ENCODE measurements around the gene SMAD3. TPM values are rescaled to one million over a fixed set of nuclear protein-coding genes. Genes with fewer than 3 reads are reported as not detected.

Gene SMAD3
- total RNA-seq, 1 donor from 2014 or later = 61.6 TPM

DNA sequence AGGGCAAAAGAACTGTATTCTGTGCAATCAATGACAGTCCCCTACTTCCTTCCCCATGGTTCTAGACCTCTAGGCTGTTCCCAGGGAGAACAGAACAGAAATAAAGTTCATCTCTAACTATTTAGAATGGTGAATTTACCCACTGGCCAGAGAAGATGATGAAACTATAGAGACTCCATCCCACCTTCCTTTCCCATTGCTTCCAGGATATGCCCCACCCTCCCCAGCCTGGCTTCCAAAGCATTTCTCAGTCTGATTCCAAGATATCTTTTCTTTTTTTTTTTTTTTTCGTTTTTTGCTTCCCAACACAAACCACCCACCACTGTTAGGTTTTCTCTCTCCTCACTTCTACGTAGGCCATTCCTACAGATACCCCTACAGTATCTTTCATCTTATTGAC lies 25.1 kb upstream of the SMAD3 start:
- H3K9me3 Mint-ChIP-seq = no peaks in the 10 kb centered on the region
- no peak for DNase-seq
- no peak overlapping the region for H3K27ac Mint-ChIP-seq
- H3K4me3 Mint-ChIP-seq = no peak overlapping the region
- intact Hi-C loops (cut with micrococcal nuclease) = no loop called here
- H3K27me3 Mint-ChIP-seq = no peaks in the 10 kb centered on the region
- no peaks in the 10 kb centered on the region for H3K36me3 Mint-ChIP-seq (ENCODE audit: low read depth)
- H3K4me1 Mint-ChIP-seq = peaks cover 48% of the 10 kb centered on the region

DNA sequence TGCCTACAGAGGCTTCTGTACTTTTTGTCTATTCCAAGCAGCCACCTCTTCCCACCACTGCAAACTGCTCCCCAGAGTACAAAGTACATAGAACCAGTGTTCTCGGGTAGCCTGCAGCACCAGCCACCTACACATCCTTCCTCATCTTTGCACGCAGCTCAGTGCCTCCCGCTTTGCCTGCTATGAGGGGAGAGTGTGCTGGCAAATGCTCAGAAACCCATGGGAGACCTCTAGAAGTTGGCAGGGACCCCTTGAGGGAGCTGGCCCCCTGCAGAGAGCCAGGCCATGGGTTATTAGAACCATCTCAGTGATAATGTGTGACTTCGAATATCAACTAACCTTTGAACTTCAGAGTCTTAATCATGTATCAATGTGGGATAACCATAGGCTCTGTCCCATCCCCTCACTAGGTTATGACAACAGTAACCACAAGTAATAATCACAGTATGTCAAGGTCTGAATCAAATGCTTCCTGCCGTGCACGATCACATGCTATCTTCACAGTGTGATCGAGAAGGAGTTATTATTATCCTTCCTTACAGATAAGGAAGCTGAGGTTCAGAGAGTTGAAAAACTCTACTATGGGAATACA lies 22.8 kb upstream of the SMAD3 start:
- no peak for DNase-seq
- no peaks in the 10 kb centered on the region for H3K9me3 Mint-ChIP-seq
- H3K4me1 Mint-ChIP-seq = peaks cover 40% of the 10 kb centered on the region
- H3K36me3 Mint-ChIP-seq (ENCODE audit: low read depth) = no peaks in the 10 kb centered on the region
- no peak overlapping the region for H3K27ac Mint-ChIP-seq
- H3K4me3 Mint-ChIP-seq = peak overlapping the region; percentile 26
- no peaks in the 10 kb centered on the region for H3K27me3 Mint-ChIP-seq
- intact Hi-C loops (cut with micrococcal nuclease) = loop anchor here (2.0 kb wide), 1 partner anchor 26 kb away; no protein-coding TSS in a partner anchor

DNA sequence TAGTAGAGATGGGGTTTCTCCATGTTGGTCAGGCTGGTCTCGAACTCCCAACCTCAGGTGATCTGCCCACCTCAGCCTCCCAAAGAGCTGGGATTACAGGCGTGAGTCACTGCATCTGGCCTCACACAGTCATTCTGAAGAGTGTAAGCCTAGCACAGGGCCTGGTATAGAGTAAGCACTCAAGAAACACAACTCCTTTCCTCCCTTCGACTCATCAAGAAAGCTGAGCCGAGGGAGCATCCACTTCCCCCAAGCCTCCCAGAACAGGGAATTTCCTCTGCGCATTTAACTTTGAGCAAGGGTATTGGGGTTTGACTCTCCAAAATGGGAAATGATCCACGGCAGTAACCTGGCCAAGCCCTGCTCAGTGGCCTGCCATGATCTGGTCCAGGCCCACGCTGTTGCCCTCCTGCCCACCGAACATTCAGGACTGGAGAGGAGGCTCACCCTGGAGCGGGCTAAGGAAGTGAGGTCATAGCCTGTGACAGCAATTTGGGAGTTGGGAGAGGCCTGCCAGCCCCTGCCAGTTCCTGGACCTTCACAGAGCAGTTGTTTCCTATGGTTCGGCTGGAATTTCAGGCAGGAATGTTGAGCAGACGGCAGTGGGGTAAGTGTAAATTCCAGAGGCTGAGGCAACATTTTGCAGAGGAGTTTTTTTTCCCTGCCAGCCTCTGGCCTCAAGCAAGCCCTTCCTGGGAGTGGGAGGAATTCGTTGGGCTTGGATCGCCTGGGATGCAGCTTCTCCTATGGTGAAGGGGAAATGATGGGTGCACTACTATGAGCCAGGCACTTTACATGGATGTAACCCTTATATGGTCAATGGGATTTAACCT lies 21.2 kb upstream of the SMAD3 start:
- intact Hi-C loops (cut with micrococcal nuclease) = loop anchor here (2.0 kb wide), 1 partner anchor 25 kb away; no protein-coding TSS in a partner anchor
- Mint-ChIP-seq H3K27ac (no peak overlapping the region), H3K4me3 (no peak overlapping the region), H3K27me3 (no peaks in the 10 kb centered on the region), H3K9me3 (no peaks in the 10 kb centered on the region), H3K4me1 (peaks cover 28% of the 10 kb centered on the region), H3K36me3 (ENCODE audit: low read depth) (no peaks in the 10 kb centered on the region)
- DNase-seq = no peak

DNA sequence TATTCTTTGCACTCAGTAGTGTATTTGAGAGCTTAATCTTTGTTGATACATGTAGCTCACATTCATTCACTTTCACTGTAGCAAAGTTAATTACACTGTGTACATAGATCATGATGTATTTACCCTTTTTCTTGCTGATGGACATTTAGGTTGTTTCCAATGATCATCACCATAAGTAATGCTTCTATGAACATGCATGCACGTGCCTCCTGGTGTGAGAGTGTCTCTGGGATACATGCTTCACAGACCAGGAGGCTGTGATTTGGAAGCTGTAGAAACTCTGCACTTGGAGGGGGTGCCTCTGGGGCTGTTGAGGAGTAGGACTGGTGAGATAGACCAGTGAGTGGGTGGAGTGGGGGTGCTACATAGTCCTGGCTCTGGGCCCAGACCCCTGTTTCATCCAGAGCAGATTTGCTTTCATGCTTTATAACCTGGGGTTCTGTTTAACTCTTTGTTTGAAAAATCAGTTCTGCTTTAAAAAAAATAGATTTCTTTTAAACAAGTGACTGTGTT lies 18.2 kb upstream of the SMAD3 start:
- Mint-ChIP-seq H3K27ac (no peak overlapping the region), H3K27me3 (no peaks in the 10 kb centered on the region), H3K9me3 (no peaks in the 10 kb centered on the region), H3K4me1 (peaks cover 28% of the 10 kb centered on the region), H3K4me3 (no peak overlapping the region), H3K36me3 (ENCODE audit: low read depth) (no peaks in the 10 kb centered on the region)
- intact Hi-C loops (cut with micrococcal nuclease) = no loop called here
- DNase-seq = no peak

DNA sequence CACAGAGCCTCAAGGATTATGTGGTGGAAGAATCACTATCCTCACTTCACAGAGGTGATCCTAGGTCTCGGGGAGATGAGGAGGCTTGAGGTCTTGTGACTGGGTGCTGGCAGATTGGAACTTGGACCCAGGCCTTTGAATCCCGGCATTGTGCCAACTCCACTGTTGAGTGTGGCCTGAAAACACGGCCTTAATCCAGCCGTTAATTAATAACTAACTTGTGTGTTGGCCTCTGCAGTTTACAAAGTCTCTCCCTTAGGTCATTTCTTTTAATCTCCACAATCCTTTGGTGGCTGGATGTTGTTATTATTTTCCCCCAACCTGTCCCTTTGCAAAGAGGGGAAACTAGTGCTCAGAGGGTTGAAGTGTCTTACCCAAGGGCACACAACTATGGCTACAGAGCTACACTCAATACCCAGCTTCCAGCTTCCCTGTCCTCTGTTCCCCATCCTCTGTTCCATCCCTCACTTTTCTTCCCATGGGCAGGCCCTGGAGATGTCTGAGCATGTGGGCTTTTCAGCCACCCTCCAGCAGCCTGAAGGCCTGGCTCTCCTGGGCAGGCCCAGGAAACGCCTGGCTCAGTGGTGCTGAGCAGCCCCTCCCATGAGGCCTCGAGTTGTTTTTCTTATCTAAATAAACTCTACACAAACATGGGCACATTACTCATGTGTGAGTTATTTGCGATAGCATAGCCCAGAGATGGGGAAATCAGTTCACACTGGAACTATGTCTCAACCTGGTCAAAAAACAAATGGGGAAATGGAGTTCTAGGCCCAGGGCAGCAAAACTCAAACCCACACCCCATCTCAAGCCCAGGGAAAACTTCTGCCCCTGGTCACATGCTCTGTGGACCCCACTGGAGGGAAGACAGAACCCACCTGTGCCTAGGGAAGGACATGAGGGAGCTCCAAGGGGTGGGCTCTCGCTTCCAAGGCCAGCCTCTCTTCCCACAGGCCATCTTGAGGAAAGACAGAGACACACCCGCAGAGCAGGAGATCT lies 16.8 kb upstream of the SMAD3 start:
- Mint-ChIP-seq H3K4me3 (no peak overlapping the region), H3K9me3 (no peaks in the 10 kb centered on the region), H3K27ac (peak overlapping the region; percentile 28), H3K27me3 (no peaks in the 10 kb centered on the region), H3K4me1 (peaks cover 20% of the 10 kb centered on the region), H3K36me3 (ENCODE audit: low read depth) (no peaks in the 10 kb centered on the region)
- no peak for DNase-seq
- intact Hi-C loops (cut with micrococcal nuclease) = no loop called here

DNA sequence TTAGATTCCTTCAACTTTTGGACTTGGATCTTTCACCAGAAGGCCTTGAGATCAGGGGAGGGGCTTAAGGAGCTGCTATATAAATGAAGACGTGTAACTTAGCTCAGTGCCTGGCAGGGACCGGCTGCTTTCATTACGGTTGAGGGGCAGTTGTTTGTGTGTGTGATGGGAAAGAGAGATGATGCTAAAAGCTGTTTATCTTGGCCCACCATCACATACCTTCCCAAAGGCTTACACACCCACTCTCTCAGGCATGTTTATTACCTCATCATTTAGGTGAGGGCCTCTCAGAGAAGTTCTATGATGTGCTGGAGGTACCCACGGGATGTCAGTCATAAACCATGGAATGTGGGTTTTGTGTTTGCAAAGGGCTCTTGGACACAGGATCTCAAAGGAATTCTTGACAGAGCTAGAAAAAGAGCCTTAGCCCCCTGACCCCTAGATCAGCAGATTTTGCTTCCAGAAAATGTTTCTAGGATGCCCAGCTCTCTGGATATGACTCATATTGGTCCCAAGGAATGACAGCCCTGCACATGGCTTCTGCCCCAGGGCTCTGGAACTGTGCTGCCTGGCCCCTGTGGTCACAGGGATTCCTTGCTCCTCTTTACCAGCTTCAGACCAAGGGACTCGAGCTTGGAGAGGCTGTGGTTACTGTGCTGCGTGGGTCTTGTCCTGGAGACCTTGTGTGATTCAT lies 15.9 kb upstream of the SMAD3 start:
- Mint-ChIP-seq H3K4me1 (peaks cover 22% of the 10 kb centered on the region), H3K27ac (no peak overlapping the region), H3K4me3 (no peak overlapping the region), H3K36me3 (ENCODE audit: low read depth) (no peaks in the 10 kb centered on the region), H3K9me3 (peaks cover under 1% of the 10 kb centered on the region), H3K27me3 (no peaks in the 10 kb centered on the region)
- intact Hi-C loops (cut with micrococcal nuclease) = no loop called here
- DNase-seq = no peak

DNA sequence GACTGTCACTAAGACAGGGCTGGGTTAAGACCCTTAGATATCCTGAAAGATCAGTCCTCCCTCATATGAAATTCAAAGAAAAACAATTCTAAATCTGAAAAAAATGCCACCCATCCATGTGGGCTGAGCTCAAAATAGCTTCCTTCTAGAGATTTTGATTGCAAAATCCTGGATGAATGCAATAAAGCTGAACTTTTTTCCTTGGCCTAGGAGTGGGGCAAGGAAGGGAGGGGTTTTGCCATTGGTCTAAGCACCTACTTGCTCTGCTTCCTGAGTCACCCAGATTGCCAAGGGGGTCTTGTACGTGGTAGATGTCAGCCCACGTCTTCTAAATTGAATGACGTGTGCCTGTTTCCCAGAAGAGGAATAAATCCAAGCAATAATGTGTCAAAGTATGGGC lies 15.3 kb upstream of the SMAD3 start:
- Mint-ChIP-seq H3K27ac (no peak overlapping the region), H3K4me3 (no peak overlapping the region), H3K36me3 (ENCODE audit: low read depth) (no peaks in the 10 kb centered on the region), H3K9me3 (peaks cover 5% of the 10 kb centered on the region), H3K4me1 (peaks cover 27% of the 10 kb centered on the region), H3K27me3 (peaks cover 2% of the 10 kb centered on the region)
- DNase-seq = no peak
- intact Hi-C loops (cut with micrococcal nuclease) = no loop called here

DNA sequence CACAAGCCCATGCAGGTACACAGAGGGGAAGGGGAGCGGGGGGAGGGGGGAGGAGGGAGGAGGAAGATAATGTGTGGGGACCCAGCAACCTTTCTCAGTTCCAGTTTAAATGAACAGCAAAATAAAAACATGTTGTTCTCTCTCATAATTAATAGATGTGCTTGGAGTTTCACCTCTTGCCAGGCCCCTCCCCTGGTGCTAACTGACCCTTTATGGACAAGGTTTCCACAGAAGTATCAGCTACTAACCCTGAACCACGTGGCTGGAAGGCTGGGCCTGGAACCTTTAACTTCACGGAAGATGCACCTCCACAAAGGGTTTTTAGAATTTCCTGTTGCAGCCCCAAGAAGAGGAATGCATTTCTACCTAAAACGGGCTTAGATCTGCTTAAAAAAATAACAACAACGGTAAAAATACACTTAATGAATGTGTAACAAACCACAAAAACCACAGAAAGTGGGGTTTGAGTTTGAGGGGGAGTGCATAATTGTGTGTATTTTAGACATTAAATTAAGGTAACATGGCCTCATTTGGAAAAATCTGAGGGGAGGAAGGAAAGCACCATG lies 14.8 kb upstream of the SMAD3 start:
- Mint-ChIP-seq H3K4me3 (no peak overlapping the region), H3K36me3 (ENCODE audit: low read depth) (no peaks in the 10 kb centered on the region), H3K4me1 (peaks cover 27% of the 10 kb centered on the region), H3K9me3 (peaks cover 5% of the 10 kb centered on the region), H3K27ac (peak overlapping the region; percentile 29), H3K27me3 (peaks cover 2% of the 10 kb centered on the region)
- intact Hi-C loops (cut with micrococcal nuclease) = no loop called here
- DNase-seq = no peak

DNA sequence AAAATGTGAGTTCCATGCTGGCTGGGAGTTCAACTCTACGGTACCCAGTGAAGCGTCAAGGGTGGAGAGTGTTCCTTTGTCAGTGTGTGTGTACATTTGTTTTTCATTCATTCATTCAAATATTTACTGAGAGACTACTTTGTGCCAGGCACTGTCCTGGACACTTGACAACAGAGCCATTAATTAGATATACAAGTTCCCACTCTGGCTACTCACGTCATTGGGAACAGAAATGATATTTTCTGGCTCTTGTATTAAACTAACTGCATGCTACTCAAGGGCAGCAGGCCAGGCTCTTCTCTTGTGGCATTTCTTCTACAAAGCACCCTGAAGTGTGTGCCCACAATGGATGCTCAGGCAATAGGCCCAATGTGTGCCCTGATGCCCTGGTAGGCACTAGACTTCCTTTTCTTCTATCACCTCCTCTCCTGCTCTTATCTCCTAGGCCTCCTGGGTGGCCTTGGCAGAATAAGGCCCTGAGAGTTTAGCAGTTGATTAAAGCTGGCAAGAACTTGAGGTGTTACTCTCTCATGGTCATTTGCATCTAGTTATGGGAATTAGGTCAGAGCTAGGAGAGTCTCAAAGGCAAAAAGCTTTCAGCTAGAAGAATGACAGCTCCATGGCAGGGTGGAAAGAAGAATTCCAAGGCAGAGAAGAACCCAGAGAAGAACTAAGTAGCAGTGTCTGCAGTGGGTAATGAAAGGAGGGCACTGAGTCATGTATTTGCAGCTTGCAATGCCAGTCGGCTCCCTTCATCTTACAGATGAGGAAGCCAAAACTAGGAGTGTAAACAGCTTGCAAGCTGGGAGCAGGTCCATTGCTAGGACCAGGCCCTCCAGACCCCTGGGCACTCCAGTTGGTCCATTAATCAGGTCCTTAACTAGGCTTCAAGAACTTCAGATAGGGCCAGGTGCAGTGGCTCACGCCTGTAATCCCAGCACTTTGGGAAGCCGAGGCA lies 14.0 kb upstream of the SMAD3 start:
- H3K27ac Mint-ChIP-seq = no peak overlapping the region
- H3K4me1 Mint-ChIP-seq = peaks cover 31% of the 10 kb centered on the region
- no peaks in the 10 kb centered on the region for H3K36me3 Mint-ChIP-seq (ENCODE audit: low read depth)
- H3K9me3 Mint-ChIP-seq = peaks cover 5% of the 10 kb centered on the region
- H3K4me3 Mint-ChIP-seq = no peak overlapping the region
- H3K27me3 Mint-ChIP-seq = peaks cover 2% of the 10 kb centered on the region
- no peak for DNase-seq
- intact Hi-C loops (cut with micrococcal nuclease) = no loop called here

DNA sequence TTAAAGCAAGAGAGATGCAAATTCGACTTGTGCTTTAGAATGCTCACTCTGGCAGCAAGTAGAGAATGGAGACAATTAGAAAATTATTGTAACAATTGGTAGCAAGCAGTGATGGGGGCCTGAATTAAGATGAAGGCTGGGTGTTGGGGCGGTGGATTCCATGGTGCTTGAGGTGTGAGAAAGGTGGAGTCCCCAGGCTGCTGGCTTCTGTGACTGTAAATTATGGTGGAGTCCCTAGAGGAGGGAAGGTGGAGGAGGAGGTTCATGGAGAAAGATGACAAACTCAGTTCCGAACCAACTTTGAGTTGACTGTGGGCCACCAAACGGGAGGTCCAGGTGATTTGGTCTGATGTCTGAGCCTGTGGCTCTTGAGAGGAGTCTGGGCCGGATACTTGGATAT lies 10.7 kb upstream of the SMAD3 start:
- H3K27me3 Mint-ChIP-seq = peaks cover 2% of the 10 kb centered on the region
- H3K36me3 Mint-ChIP-seq (ENCODE audit: low read depth) = no peaks in the 10 kb centered on the region
- H3K4me3 Mint-ChIP-seq = no peak overlapping the region
- H3K9me3 Mint-ChIP-seq = peaks cover 5% of the 10 kb centered on the region
- DNase-seq = no peak
- no peak overlapping the region for H3K27ac Mint-ChIP-seq
- H3K4me1 Mint-ChIP-seq = peaks cover 31% of the 10 kb centered on the region
- intact Hi-C loops (cut with micrococcal nuclease) = no loop called here

DNA sequence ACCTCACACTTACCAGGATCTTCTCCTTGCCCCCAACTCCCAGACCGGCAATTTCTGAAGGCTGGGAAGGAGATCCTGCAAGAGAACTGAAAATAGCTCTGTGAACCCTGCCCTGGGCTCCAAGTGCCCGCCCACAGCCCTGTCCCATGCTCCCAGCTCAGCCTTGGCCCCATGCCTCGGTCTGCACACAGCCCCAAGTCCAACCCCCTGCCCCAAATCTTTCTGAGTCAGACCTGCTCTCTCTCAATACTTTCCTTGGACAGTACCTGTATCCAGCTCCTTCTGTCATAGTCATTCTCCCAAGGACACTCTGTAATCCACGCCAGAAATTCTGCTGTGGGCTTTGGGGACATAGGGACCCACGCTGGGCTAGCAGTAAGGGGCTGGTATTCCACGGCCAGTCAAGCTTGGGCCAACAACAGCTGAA lies 6.3 kb upstream of the SMAD3 start:
- Mint-ChIP-seq H3K9me3 (peaks cover 5% of the 10 kb centered on the region), H3K4me3 (no peak overlapping the region), H3K4me1 (peaks cover 33% of the 10 kb centered on the region), H3K27ac (no peak overlapping the region), H3K36me3 (ENCODE audit: low read depth) (no peaks in the 10 kb centered on the region), H3K27me3 (peaks cover 16% of the 10 kb centered on the region)
- no peak for DNase-seq
- intact Hi-C loops (cut with micrococcal nuclease) = no loop called here

DNA sequence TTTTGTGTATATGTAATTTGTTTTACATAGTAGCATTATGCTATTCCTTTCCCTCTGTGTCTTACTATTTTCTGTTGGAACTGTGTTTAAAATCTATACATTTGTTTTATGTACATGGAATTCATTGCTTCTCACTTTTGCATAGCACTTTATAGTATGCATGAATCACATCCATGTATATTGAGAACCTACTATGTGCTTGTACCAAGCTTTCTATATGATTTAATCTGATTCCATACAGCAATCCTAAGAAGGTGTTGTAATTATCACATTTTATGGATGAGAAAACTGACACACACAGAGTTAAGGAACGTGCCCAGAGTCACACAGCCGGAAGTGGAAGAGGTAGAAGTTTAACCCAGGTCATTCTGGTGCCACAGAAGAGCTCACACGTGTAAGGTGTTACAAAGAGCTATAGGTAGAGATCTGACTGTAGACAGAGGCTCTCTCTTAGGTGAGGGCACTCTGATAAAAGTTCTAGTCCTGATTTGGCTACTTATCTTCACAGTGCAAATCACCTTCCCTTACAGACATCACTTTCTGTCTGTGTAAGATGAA lies 3.5 kb upstream of the SMAD3 start:
- Mint-ChIP-seq H3K27me3 (peaks cover 17% of the 10 kb centered on the region), H3K9me3 (no peaks in the 10 kb centered on the region), H3K27ac (peak overlapping the region; percentile 14), H3K36me3 (ENCODE audit: low read depth) (peaks cover 2% of the 10 kb centered on the region), H3K4me1 (peaks cover 28% of the 10 kb centered on the region), H3K4me3 (no peak overlapping the region)
- intact Hi-C loops (cut with micrococcal nuclease) = no loop called here
- no peak for DNase-seq
